ENCODE measurements around the gene TENT5A. TPM values are rescaled to one million over a fixed set of nuclear protein-coding genes. Genes with fewer than 3 reads are reported as not detected.

TENT5A gene
- total RNA-seq, 1 experiment from 2014 or later = not detected

- Histone ChIP-seq H3K4me1 (ENCODE audit: low read length) (no peaks in the 10 kb centered on the region), H3K36me3 (ENCODE audit: insufficient read depth, low read length) (no peaks in the 10 kb centered on the region), H3K9me3 (ENCODE audit: low read length) (no peaks in the 10 kb centered on the region), H3K4me2 (ENCODE audit: low read depth, low read length, poor library complexity, severe bottlenecking) (no peak overlapping the region), H4K20me1 (ENCODE audit: insufficient read depth, low read depth, low read length) (no peaks in the 10 kb centered on the region), H3K27ac (ENCODE audit: low read length) (no peak overlapping the region), H3K4me3 (ENCODE audit: low read length) (no peak overlapping the region), H3K27me3 (ENCODE audit: low read length) (no peaks in the 10 kb centered on the region), H3K9ac (ENCODE audit: low read length) (no peak overlapping the region), H2AFZ (ENCODE audit: low read length) (no peak overlapping the region), H3K79me2 (ENCODE audit: low read length) (no peaks in the 10 kb centered on the region), H3K9me2 (replicated peaks; ENCODE audit: insufficient read depth, low read length) (0 out of 2 replicates have a peak, but pooled peaks cover 2% of the 10 kb centered on the region)
- DNase-seq = no peak
Observed at GRCh38 chr6:81791756-81792155, 39.3 kb upstream of the TENT5A start.

GRCh38 chr6:81790034-81790433 lies 37.6 kb upstream of the TENT5A start:
- H3K4me1 ChIP-seq (ENCODE audit: low read length) = no peaks in the 10 kb centered on the region
- H3K9me3 ChIP-seq (ENCODE audit: low read length) = no peaks in the 10 kb centered on the region
- no peak overlapping the region for H3K9ac ChIP-seq (ENCODE audit: low read length)
- no peak overlapping the region for H2AFZ ChIP-seq (ENCODE audit: low read length)
- no peaks in the 10 kb centered on the region for H4K20me1 ChIP-seq (ENCODE audit: insufficient read depth, low read depth, low read length)
- no peak overlapping the region for H3K4me3 ChIP-seq (ENCODE audit: low read length)
- H3K27ac ChIP-seq (ENCODE audit: low read length) = no peak overlapping the region
- H3K79me2 ChIP-seq (ENCODE audit: low read length) = no peaks in the 10 kb centered on the region
- H3K27me3 ChIP-seq (ENCODE audit: low read length) = no peaks in the 10 kb centered on the region
- H3K4me2 ChIP-seq (ENCODE audit: low read depth, low read length, poor library complexity, severe bottlenecking) = no peak overlapping the region
- H3K36me3 ChIP-seq (ENCODE audit: insufficient read depth, low read length) = no peaks in the 10 kb centered on the region
- H3K9me2 ChIP-seq (replicated peaks; ENCODE audit: insufficient read depth, low read length) = 0 out of 2 replicates have a peak, but pooled peaks cover 2% of the 10 kb centered on the region
- DNase-seq = no peak

- DNase-seq = no peak
- Histone ChIP-seq H3K4me1 (ENCODE audit: low read length) (no peaks in the 10 kb centered on the region), H3K9me2 (replicated peaks; ENCODE audit: insufficient read depth, low read length) (0 out of 2 replicates have a peak, but pooled peaks cover 2% of the 10 kb centered on the region), H3K4me2 (ENCODE audit: low read depth, low read length, poor library complexity, severe bottlenecking) (no peak overlapping the region), H3K36me3 (ENCODE audit: insufficient read depth, low read length) (no peaks in the 10 kb centered on the region), H3K9me3 (ENCODE audit: low read length) (no peaks in the 10 kb centered on the region), H4K20me1 (ENCODE audit: insufficient read depth, low read depth, low read length) (no peaks in the 10 kb centered on the region), H3K27me3 (ENCODE audit: low read length) (no peaks in the 10 kb centered on the region), H3K9ac (ENCODE audit: low read length) (no peak overlapping the region), H2AFZ (ENCODE audit: low read length) (no peak overlapping the region), H3K79me2 (ENCODE audit: low read length) (no peaks in the 10 kb centered on the region), H3K4me3 (ENCODE audit: low read length) (no peak overlapping the region), H3K27ac (ENCODE audit: low read length) (no peak overlapping the region)
Observed at GRCh38 chr6:81789291-81789690, 36.8 kb upstream of the TENT5A start.

GRCh38 chr6:81788748-81789147 lies 36.3 kb upstream of the TENT5A start:
- Histone ChIP-seq H3K4me2 (ENCODE audit: low read depth, low read length, poor library complexity, severe bottlenecking) (no peak overlapping the region), H3K9me3 (ENCODE audit: low read length) (no peaks in the 10 kb centered on the region)

GRCh38 chr6:81787313-81788068 lies 35.0 kb upstream of the TENT5A start:
- Histone ChIP-seq H3K9me2 (replicated peaks; ENCODE audit: insufficient read depth, low read length) (0 out of 2 replicates have a peak, but pooled peaks cover 2% of the 10 kb centered on the region), H4K20me1 (ENCODE audit: insufficient read depth, low read depth, low read length) (no peaks in the 10 kb centered on the region), H3K4me2 (ENCODE audit: low read depth, low read length, poor library complexity, severe bottlenecking) (no peak overlapping the region), H3K4me1 (ENCODE audit: low read length) (no peaks in the 10 kb centered on the region), H3K27ac (ENCODE audit: low read length) (no peak overlapping the region), H3K9ac (ENCODE audit: low read length) (no peak overlapping the region), H3K9me3 (ENCODE audit: low read length) (no peaks in the 10 kb centered on the region), H3K36me3 (ENCODE audit: insufficient read depth, low read length) (no peaks in the 10 kb centered on the region), H3K79me2 (ENCODE audit: low read length) (no peaks in the 10 kb centered on the region), H2AFZ (ENCODE audit: low read length) (no peak overlapping the region), H3K4me3 (ENCODE audit: low read length) (no peak overlapping the region), H3K27me3 (ENCODE audit: low read length) (no peaks in the 10 kb centered on the region)
- DNase-seq = no peak

More at GRCh38 chr6:81788748-81789147, 36.3 kb upstream of the TENT5A start:
- no peaks in the 10 kb centered on the region for H3K27me3 ChIP-seq (ENCODE audit: low read length)
- H3K36me3 ChIP-seq (ENCODE audit: insufficient read depth, low read length) = no peaks in the 10 kb centered on the region
- H4K20me1 ChIP-seq (ENCODE audit: insufficient read depth, low read depth, low read length) = no peaks in the 10 kb centered on the region
- H3K79me2 ChIP-seq (ENCODE audit: low read length) = no peaks in the 10 kb centered on the region
- no peak for DNase-seq
- H3K27ac ChIP-seq (ENCODE audit: low read length) = no peak overlapping the region
- H3K4me1 ChIP-seq (ENCODE audit: low read length) = no peaks in the 10 kb centered on the region
- no peak overlapping the region for H3K4me3 ChIP-seq (ENCODE audit: low read length)
- 0 out of 2 replicates have a peak, but pooled peaks cover 2% of the 10 kb centered on the region for H3K9me2 ChIP-seq (replicated peaks; ENCODE audit: insufficient read depth, low read length)
- H2AFZ ChIP-seq (ENCODE audit: low read length) = no peak overlapping the region
- H3K9ac ChIP-seq (ENCODE audit: low read length) = no peak overlapping the region

- H3K27ac ChIP-seq (ENCODE audit: low read length) = no peak overlapping the region
- no peaks in the 10 kb centered on the region for H3K9me3 ChIP-seq (ENCODE audit: low read length)
- H2AFZ ChIP-seq (ENCODE audit: low read length) = no peak overlapping the region
- H3K36me3 ChIP-seq (ENCODE audit: insufficient read depth, low read length) = no peaks in the 10 kb centered on the region
- no peaks in the 10 kb centered on the region for H4K20me1 ChIP-seq (ENCODE audit: insufficient read depth, low read depth, low read length)
- H3K4me1 ChIP-seq (ENCODE audit: low read length) = no peaks in the 10 kb centered on the region
- H3K27me3 ChIP-seq (ENCODE audit: low read length) = no peaks in the 10 kb centered on the region
- no peaks in the 10 kb centered on the region for H3K79me2 ChIP-seq (ENCODE audit: low read length)
- no peak for DNase-seq
- no peak overlapping the region for H3K9ac ChIP-seq (ENCODE audit: low read length)
- no peak overlapping the region for H3K4me3 ChIP-seq (ENCODE audit: low read length)
- H3K9me2 ChIP-seq (replicated peaks; ENCODE audit: insufficient read depth, low read length) = 0 out of 2 replicates have a peak, but pooled peaks cover 2% of the 10 kb centered on the region
- no peak overlapping the region for H3K4me2 ChIP-seq (ENCODE audit: low read depth, low read length, poor library complexity, severe bottlenecking)
Observed at GRCh38 chr6:81786150-81786549, 33.7 kb upstream of the TENT5A start.

- H3K27me3 ChIP-seq (ENCODE audit: low read length) = no peaks in the 10 kb centered on the region
- H3K9me2 ChIP-seq (replicated peaks; ENCODE audit: insufficient read depth, low read length) = 0 out of 2 replicates have a peak, but pooled peaks cover 2% of the 10 kb centered on the region
- no peaks in the 10 kb centered on the region for H3K4me1 ChIP-seq (ENCODE audit: low read length)
- no peaks in the 10 kb centered on the region for H3K79me2 ChIP-seq (ENCODE audit: low read length)
- no peak overlapping the region for H3K4me2 ChIP-seq (ENCODE audit: low read depth, low read length, poor library complexity, severe bottlenecking)
- H3K27ac ChIP-seq (ENCODE audit: low read length) = no peak overlapping the region
- no peak overlapping the region for H3K9ac ChIP-seq (ENCODE audit: low read length)
- H4K20me1 ChIP-seq (ENCODE audit: insufficient read depth, low read depth, low read length) = no peaks in the 10 kb centered on the region
- no peaks in the 10 kb centered on the region for H3K36me3 ChIP-seq (ENCODE audit: insufficient read depth, low read length)
- no peak for DNase-seq
- no peaks in the 10 kb centered on the region for H3K9me3 ChIP-seq (ENCODE audit: low read length)
- H3K4me3 ChIP-seq (ENCODE audit: low read length) = no peak overlapping the region
- no peak overlapping the region for H2AFZ ChIP-seq (ENCODE audit: low read length)
Observed at GRCh38 chr6:81785377-81785776, 32.9 kb upstream of the TENT5A start.

GRCh38 chr6:81783893-81784292 lies 31.4 kb upstream of the TENT5A start:
- Histone ChIP-seq H2AFZ (ENCODE audit: low read length) (no peak overlapping the region), H4K20me1 (ENCODE audit: insufficient read depth, low read depth, low read length) (no peaks in the 10 kb centered on the region), H3K36me3 (ENCODE audit: insufficient read depth, low read length) (no peaks in the 10 kb centered on the region), H3K9ac (ENCODE audit: low read length) (no peak overlapping the region), H3K27ac (ENCODE audit: low read length) (no peak overlapping the region), H3K9me3 (ENCODE audit: low read length) (no peaks in the 10 kb centered on the region), H3K4me3 (ENCODE audit: low read length) (no peak overlapping the region), H3K4me1 (ENCODE audit: low read length) (no peaks in the 10 kb centered on the region), H3K4me2 (ENCODE audit: low read depth, low read length, poor library complexity, severe bottlenecking) (no peak overlapping the region), H3K27me3 (ENCODE audit: low read length) (no peaks in the 10 kb centered on the region), H3K79me2 (ENCODE audit: low read length) (no peaks in the 10 kb centered on the region), H3K9me2 (replicated peaks; ENCODE audit: insufficient read depth, low read length) (no peaks in the 10 kb centered on the region)
- no peak for DNase-seq
